Stomach (tissue), 9 donors: ENCODE data around the gene GNPNAT1. TPM values are rescaled to one million over a fixed set of nuclear protein-coding genes. Genes with fewer than 3 reads are reported as not detected.

ENCODE experiments used
- DNase-seq, 2 donors: peaks; one replicate each; pipeline versions ENCODE4 v3.0.0 to v3.0.0-alpha.2; 2013 to 2019
- H3K27ac ChIP-seq, 5 donors: fragments of 200-600 bp in 4 of 5; sonication (generic) in 4 of 5; one replicate each; pipeline ENCODE4 v1.5.1; 2013 to 2019; ENCODE audit warnings: mild to moderate bottlenecking in 1 of 5, moderate library complexity in 1 of 5
- H3K27me3 ChIP-seq, 3 donors: fragments of 200-600 bp; sonication (generic); one replicate each; pipeline ENCODE4 v1.5.1; 2017 to 2019; ENCODE audit warnings: mixed run types in 1 of 3
- H3K36me3 ChIP-seq, 4 donors: fragments of 200-600 bp; sonication (generic); 1 replicate in 3 of 4; 2 replicates in 1 of 4; pipeline ENCODE4 v1.5.1; 2016 to 2019
- H3K4me1 ChIP-seq, 4 donors: fragments of 200-600 bp; sonication (generic); one replicate each; pipeline ENCODE4 v1.5.1; 2016 to 2019
- H3K4me3 ChIP-seq, 4 donors: fragments of 200-600 bp; sonication (generic) in 3 of 4; one replicate each; pipeline ENCODE4 v1.5.1; 2016 to 2019; ENCODE audit warnings: mild to moderate bottlenecking in 1 of 4
- H3K9me3 ChIP-seq, 4 donors: fragments of 200-600 bp; sonication (generic); one replicate each; pipeline ENCODE4 v1.5.1; 2016 to 2019
- EP300 ChIP-seq: sonication (generic); formaldehyde crosslinking; IDR thresholded peaks from one replicate; pipeline ENCODE4 v1.6.1; 2017; ENCODE audit warnings: antibody characterized with exemption
- POLR2A ChIP-seq, 4 donors: fragments of 450-650 bp; IDR thresholded peaks; one replicate each; pipeline ENCODE4 v1.6.1; 2016; ENCODE audit warnings: antibody characterized with exemption in 4 of 4, control low read depth in 2 of 4, mild to moderate bottlenecking in 1 of 4, moderate library complexity in 1 of 4
- POLR2AphosphoS5 ChIP-seq, 3 donors: sonication (generic); formaldehyde crosslinking; IDR thresholded peaks; one replicate each; pipeline ENCODE4 v1.6.1; 2016; ENCODE audit warnings: antibody characterized with exemption in 3 of 3
- WGBS, 5 donors: extraction: QIAGEN DNeasy Blood & Tissue Kit in 3 of 5; methylation state at CpG; one replicate each; pipeline versions ENCODE4 v1.1.5 to v1.1.7; 2013 to 2018; 5-methylcytosine and 5-hydroxymethylcytosine counted together
- intact Hi-C: fragments of 100-400 bp; cut with DNase I; formaldehyde crosslinking; loops from one replicate; pipeline ENCODE4 v1.15.1; 2023; ENCODE audit warnings: low total_unique reads
- polyA plus RNA-seq, 3 donors: library from polyadenylated mRNA; stranded (reverse); fragments of 200-250 nt; gene quantifications; one replicate each; pipeline ENCODE4 v1.2.3, GENCODE V29; 2013
- total RNA-seq, 5 donors: library from RNA; depleted of rRNA; stranded (reverse); fragments of >200 nt; gene quantifications; one replicate each; pipeline versions ENCODE4 v1.1.0 to v1.2.3, GENCODE V29; 2014 to 2016
- TF ChIP-seq, protein P1 (sequence below), 7 experiments: fragments of 450-650 bp in 4 of 7; fragments of 200-600 bp in 3 of 7; sonication (generic) in 3 of 7; IDR thresholded peaks; one replicate each; pipeline ENCODE4 v1.5.1; 2016 to 2019; ENCODE audit warnings: antibody characterized with exemption in 7 of 7, control low read depth in 2 of 7, mild to moderate bottlenecking in 1 of 7
- donor health status: healthy with polysubstance abuse.
- donor health status: Bipolar disorder and iron deficiency.
- donor health status: healthy.

Gene GNPNAT1
- total and polyA plus RNA-seq, 8 donors, result 7.6 to 76.8 (median 25.0) TPM

GRCh38 chr14:52781629-52782028 is 9.8 kb downstream of the GNPNAT1 start:
- TF ChIP-seq POLR2A (IDR thresholded peaks at IDR 0.05) (no peak), EP300 (no peak), POLR2AphosphoS5 (IDR thresholded peaks at IDR 0.05) (no peak)
- TF ChIP-seq, protein P1, sequence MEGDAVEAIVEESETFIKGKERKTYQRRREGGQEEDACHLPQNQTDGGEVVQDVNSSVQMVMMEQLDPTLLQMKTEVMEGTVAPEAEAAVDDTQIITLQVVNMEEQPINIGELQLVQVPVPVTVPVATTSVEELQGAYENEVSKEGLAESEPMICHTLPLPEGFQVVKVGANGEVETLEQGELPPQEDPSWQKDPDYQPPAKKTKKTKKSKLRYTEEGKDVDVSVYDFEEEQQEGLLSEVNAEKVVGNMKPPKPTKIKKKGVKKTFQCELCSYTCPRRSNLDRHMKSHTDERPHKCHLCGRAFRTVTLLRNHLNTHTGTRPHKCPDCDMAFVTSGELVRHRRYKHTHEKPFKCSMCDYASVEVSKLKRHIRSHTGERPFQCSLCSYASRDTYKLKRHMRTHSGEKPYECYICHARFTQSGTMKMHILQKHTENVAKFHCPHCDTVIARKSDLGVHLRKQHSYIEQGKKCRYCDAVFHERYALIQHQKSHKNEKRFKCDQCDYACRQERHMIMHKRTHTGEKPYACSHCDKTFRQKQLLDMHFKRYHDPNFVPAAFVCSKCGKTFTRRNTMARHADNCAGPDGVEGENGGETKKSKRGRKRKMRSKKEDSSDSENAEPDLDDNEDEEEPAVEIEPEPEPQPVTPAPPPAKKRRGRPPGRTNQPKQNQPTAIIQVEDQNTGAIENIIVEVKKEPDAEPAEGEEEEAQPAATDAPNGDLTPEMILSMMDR (IDR thresholded peaks at IDR 0.05), result no peak
- no peaks in the 10 kb centered on the region for H3K27me3 ChIP-seq
- intact Hi-C loops, result no loop called here
- H3K36me3 ChIP-seq, result peaks cover 0 to 55% (median 45%) of the 10 kb centered on the region in 4 donors
- H3K4me3 ChIP-seq, result no peak overlapping the region
- H3K27ac ChIP-seq, result no peak overlapping the region
- H3K4me1 ChIP-seq, result no peaks in the 10 kb centered on the region
- WGBS, 5 donors, result 97 to 100% (median 100%) methylated on average over 1 of the region's 1 CpG
- H3K9me3 ChIP-seq, result no peaks in the 10 kb centered on the region
- DNase-seq, result no peak

DNA sequence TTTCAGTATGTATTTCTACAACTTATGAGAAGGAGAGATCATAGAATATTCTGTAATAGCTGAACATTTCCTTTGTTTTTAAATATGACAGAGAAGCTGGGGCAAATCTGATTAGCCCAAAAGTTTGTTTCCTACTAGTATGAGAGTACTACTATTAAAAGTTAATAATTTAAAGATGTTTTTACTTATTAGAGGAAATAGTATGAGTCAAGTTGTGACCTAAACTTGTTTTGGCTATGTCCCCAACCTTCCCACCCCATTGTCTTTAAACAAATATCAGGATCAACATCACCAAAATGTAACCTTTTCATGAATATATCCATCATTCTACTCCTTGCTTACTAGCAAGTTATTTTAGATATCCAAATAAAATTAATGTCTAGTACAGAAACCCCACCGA is 10.5 kb downstream of the GNPNAT1 start:
- WGBS, 5 donors, result 83 to 100% (median 89%) methylated on average over 1 of the region's 1 CpG
- H3K36me3 ChIP-seq, result peaks cover 0 to 62% (median 53%) of the 10 kb centered on the region in 4 donors
- no peaks in the 10 kb centered on the region for H3K9me3 ChIP-seq

DNA sequence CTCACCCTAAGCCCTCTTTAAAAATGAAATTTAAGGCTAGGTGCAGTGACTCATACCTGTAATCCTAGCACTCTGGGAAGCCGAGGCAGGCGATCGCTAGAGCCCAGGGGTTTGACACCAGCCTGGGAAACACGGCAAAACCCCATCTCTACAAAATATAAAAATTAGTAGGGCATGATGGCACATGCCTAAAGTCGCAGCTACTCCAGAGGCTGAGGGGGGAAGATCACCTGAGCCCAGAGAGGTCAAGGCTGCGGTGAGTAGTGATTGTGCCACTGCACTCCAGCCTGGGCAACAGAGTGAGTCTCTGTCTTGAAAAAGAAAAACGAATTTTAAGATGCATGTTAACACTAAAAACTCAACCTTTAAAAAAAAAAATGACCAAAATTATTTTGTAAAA is 12.7 kb downstream of the GNPNAT1 start:
- WGBS, 5 donors, result 85 to 89% (median 87%) methylated on average over 7 of the region's 7 CpGs
- no peak overlapping the region for H3K27ac ChIP-seq
- intact Hi-C loops, result no loop called here
- H3K27me3 ChIP-seq, result no peaks in the 10 kb centered on the region
- no peak for DNase-seq
- no peak overlapping the region for H3K4me3 ChIP-seq
- peaks cover 0 to 77% (median 69%) of the 10 kb centered on the region in 4 donors for H3K36me3 ChIP-seq
- TF ChIP-seq EP300 (no peak), POLR2A (IDR thresholded peaks at IDR 0.05) (no peak), POLR2AphosphoS5 (IDR thresholded peaks at IDR 0.05) (no peak)
- TF ChIP-seq, protein P1 (IDR thresholded peaks at IDR 0.05), result no peak
- H3K9me3 ChIP-seq, result no peaks in the 10 kb centered on the region
- no peaks in the 10 kb centered on the region for H3K4me1 ChIP-seq

More for the DNA sequence above, 10.5 kb downstream of the GNPNAT1 start:
- Histone ChIP-seq H3K4me3 (no peak overlapping the region), H3K4me1 (no peaks in the 10 kb centered on the region), H3K27me3 (no peaks in the 10 kb centered on the region), H3K27ac (no peak overlapping the region)
- intact Hi-C loops, result no loop called here
- TF ChIP-seq POLR2AphosphoS5 (IDR thresholded peaks at IDR 0.05) (no peak), EP300 (no peak), POLR2A (IDR thresholded peaks at IDR 0.05) (no peak)
- TF ChIP-seq, protein P1 (IDR thresholded peaks at IDR 0.05), result no peak
- DNase-seq, result no peak

DNA sequence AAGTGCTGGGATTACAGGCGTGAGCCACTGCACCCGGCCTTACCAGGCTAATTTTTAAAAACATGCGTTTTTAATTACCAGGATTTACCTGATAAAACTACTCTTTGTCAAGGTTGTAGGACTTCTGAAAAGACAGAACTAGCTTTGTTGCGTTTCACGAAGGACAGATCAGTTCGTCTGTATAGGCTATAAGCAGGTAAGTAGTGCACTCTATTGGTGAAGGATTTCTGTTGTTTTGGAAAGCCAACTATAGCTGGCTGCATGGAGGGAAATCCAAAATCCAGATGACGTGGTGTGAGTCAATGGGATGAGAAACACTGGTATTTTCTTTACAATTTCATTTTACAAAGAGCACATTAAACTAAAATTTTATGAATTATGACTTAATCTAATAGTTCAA is 14.6 kb downstream of the GNPNAT1 start:
- Histone ChIP-seq H3K4me3 (no peak overlapping the region), H3K4me1 (peaks cover 0 to 5% (median 0%) of the 10 kb centered on the region in 4 donors), H3K27me3 (no peaks in the 10 kb centered on the region), H3K36me3 (peaks cover 0 to 79% (median 77%) of the 10 kb centered on the region in 4 donors), H3K9me3 (no peaks in the 10 kb centered on the region), H3K27ac (no peak overlapping the region)
- DNase-seq, result peak in 1 of 2 donors; percentile 28
- intact Hi-C loops, result no loop called here
- WGBS, 5 donors, result 47 to 68% (median 57%) methylated on average over 7 of the region's 7 CpGs
- TF ChIP-seq POLR2A (IDR thresholded peaks at IDR 0.05), result no peak
- TF ChIP-seq, protein P1 (IDR thresholded peaks at IDR 0.05), result peak in 1 of 7 experiments; percentile 29
